ENCODE data around the gene VEZT.

GRCh38 chr12:95262808-95263207 lies 45.2 kb downstream of the VEZT start:
- TF ChIP-seq POLR2A (IDR thresholded peaks at IDR 0.05; ENCODE audit: low read length) (no peak), GATA1 (IDR thresholded peaks at IDR 0.05; ENCODE audit: low read depth, low read length) (no peak)
